Upper lobe of left lung (tissue), 4 donors: ENCODE data around the gene RIMS4.

ENCODE experiments used
- CTCF ChIP-seq, 6 experiments: fragments of 450-650 bp in 4 of 6; fragments of 200-600 bp in 2 of 6; sonication (generic) in 2 of 6; IDR thresholded peaks; one replicate each; pipeline ENCODE4 v1.5.1; 2016 to 2019; ENCODE audit warnings: antibody characterized with exemption in 6 of 6
- POLR2AphosphoS5 ChIP-seq, 2 donors: sonication (generic); formaldehyde crosslinking; IDR thresholded peaks; one replicate each; pipeline ENCODE4 v1.5.1; 2017; ENCODE audit warnings: antibody characterized with exemption in 2 of 2

DNA sequence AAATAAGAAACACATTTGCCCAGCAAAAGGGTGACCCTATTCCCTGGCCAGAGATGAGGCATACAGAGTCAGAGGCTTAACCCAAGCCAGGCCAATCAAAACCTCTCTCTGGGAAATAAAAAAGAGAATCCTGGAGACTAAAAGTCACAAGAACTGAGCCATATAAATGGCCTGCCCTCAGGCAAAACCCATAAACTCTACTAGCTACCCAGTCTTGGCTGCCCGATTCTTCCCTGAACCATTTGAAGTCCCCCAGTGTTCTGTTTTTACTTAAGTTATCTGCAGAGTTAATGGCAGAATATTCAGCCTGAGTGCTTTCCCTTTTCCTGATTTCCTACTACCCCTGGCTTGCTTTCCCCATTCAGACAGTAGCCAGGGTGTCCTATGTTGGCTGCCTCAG lies 50.8 kb downstream of the RIMS4 start:
- no peak for TF ChIP-seq POLR2AphosphoS5 (IDR thresholded peaks at IDR 0.05)
- no peak for TF ChIP-seq CTCF (IDR thresholded peaks at IDR 0.05)
